Measurements from ENCODE around the gene HES4. TPM values are rescaled to one million over a fixed set of nuclear protein-coding genes. Genes with fewer than 3 reads are reported as not detected.
"Not testable (repeated sequence)": the region's sequence is repeated elsewhere in the genome, so short reads cannot be mapped to it uniquely, and the experiment has no call there.

Gene HES4
- total RNA-seq, 1 experiment from 2014 or later, result 145 TPM

DNA sequence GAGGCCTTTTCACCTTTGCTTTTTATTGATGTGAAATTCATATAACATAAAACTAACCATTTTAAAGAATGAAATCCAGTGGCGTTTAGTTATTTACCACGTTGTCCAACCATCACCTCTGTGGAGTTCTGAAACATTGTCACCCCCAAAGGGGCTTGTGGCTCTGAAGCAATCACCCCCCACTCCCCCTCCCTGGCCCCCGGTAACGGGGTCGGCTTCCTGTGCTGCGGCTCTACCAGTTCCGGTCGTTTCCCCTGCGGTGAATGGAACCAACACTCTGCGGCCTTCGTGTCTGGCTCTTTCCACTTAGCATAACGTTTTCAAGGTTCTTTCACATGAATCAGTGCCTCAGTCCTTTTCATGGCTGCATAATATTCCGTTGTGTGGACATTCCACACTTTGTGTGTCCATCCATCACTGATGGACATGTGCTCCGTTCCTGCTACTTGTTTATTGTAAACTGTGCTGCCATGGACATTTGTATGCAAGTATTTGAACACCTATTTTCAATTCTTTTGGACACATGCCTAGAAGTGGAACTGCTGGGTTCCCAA lies 11.6 kb upstream of the HES4 start:
- intact Hi-C loops (cut with micrococcal nuclease), result no loop called here
- H3K9ac ChIP-seq (ENCODE audit: low read length), result no peak overlapping the region
- no peaks in the 10 kb centered on the region for H3K36me3 ChIP-seq (ENCODE audit: control insufficient read depth in 1 of 2, insufficient read depth in 2 of 2, low read length in 2 of 2)
- no peaks in the 10 kb centered on the region for H3K9me2 ChIP-seq (ENCODE audit: insufficient read depth)
- no peaks in the 10 kb centered on the region for H3K9me3 ChIP-seq (ENCODE audit: control insufficient read depth in 1 of 2, insufficient read depth in 1 of 2, low read depth in 1 of 2, low read length in 2 of 2)
- ATAC-seq, result no peak
- H4K20me1 ChIP-seq (ENCODE audit: insufficient read depth), result no peaks in the 10 kb centered on the region
- no peak overlapping the region for H3K4me3 ChIP-seq (replicated peaks in 1 of 2; ENCODE audit: low read depth in 1 of 2, low read length in 2 of 2)
- DNase-seq (ENCODE audit: low read depth, low spot score), result no peak
- H2AFZ ChIP-seq (ENCODE audit: low read depth, low read length, poor library complexity, severe bottlenecking), result no peak overlapping the region
- ChIA-PET RAD21 (ENCODE audit: low non-redundant PET in 1 of 2, low total read pairs in 2 of 2, uncharacterized antibody in 2 of 2, unreplicated experiment in 2 of 2) (no interaction called here), POLR2A (no interaction called here), CTCF (no interaction called here)
- H3K4me2 ChIP-seq (ENCODE audit: low read length), result no peak overlapping the region
- H3K27me3 ChIP-seq (ENCODE audit: insufficient read depth, low read length), result no peaks in the 10 kb centered on the region
- no peak for TF ChIP-seq POLR2A (IDR thresholded peaks at IDR 0.05; ENCODE audit: borderline replicate concordance, extremely low read depth, insufficient read depth, insufficient read length)
- TF ChIP-seq SP1 (IDR thresholded peaks at IDR 0.05; ENCODE audit: low read depth), result no peak
- TF ChIP-seq ELF1 (IDR thresholded peaks at IDR 0.05; ENCODE audit: borderline replicate concordance, low read depth), result no peak
- no peak for TF ChIP-seq EZH2phosphoT487 (IDR thresholded peaks at IDR 0.05; ENCODE audit: borderline replicate concordance)
- TF ChIP-seq, protein P1, sequence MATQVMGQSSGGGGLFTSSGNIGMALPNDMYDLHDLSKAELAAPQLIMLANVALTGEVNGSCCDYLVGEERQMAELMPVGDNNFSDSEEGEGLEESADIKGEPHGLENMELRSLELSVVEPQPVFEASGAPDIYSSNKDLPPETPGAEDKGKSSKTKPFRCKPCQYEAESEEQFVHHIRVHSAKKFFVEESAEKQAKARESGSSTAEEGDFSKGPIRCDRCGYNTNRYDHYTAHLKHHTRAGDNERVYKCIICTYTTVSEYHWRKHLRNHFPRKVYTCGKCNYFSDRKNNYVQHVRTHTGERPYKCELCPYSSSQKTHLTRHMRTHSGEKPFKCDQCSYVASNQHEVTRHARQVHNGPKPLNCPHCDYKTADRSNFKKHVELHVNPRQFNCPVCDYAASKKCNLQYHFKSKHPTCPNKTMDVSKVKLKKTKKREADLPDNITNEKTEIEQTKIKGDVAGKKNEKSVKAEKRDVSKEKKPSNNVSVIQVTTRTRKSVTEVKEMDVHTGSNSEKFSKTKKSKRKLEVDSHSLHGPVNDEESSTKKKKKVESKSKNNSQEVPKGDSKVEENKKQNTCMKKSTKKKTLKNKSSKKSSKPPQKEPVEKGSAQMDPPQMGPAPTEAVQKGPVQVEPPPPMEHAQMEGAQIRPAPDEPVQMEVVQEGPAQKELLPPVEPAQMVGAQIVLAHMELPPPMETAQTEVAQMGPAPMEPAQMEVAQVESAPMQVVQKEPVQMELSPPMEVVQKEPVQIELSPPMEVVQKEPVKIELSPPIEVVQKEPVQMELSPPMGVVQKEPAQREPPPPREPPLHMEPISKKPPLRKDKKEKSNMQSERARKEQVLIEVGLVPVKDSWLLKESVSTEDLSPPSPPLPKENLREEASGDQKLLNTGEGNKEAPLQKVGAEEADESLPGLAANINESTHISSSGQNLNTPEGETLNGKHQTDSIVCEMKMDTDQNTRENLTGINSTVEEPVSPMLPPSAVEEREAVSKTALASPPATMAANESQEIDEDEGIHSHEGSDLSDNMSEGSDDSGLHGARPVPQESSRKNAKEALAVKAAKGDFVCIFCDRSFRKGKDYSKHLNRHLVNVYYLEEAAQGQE (IDR thresholded peaks at IDR 0.05; ENCODE audit: low read depth), result no peak
- H3K79me2 ChIP-seq (ENCODE audit: insufficient read depth, low read length), result peaks cover 8% of the 10 kb centered on the region
- peaks cover 26 to 42% of the 10 kb centered on the region in 2 experiments for H3K4me1 ChIP-seq (ENCODE audit: control insufficient read depth in 1 of 2, insufficient read depth in 2 of 2, low read length in 2 of 2)
- no TSS peak for BruUV-seq (replicated peaks)
- no peak overlapping the region for H3K27ac ChIP-seq (ENCODE audit: low read depth, low read length)

DNA sequence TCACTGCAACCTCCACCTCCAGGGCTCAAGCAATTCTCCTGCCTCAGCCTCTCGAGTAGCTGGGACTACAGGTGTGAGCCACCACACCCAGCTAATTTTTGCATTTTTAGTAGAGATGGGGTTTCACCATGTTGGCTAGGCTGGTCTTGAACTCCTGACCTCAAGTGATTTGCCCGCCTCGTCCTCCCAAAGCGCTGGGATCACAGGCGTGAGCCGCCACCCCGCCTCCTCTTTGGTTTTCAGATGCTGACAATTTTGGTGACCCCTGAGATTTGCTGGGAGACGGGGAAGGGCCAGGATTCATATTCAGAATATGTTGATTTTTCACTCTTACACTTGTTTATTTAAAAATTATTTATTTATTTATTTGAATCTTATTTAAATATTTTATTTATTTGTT lies 10.2 kb upstream of the HES4 start:
- H3K27me3 ChIP-seq (ENCODE audit: insufficient read depth, low read length); CTCF ChIA-PET; H3K79me2 ChIP-seq (ENCODE audit: insufficient read depth, low read length); BruUV-seq (replicated peaks); H3K9me2 ChIP-seq (ENCODE audit: insufficient read depth); intact Hi-C loops (cut with micrococcal nuclease); DNase-seq (ENCODE audit: low read depth, low spot score); H3K9me3 ChIP-seq (ENCODE audit: control insufficient read depth in 1 of 2, insufficient read depth in 1 of 2, low read depth in 1 of 2, low read length in 2 of 2); H3K27ac ChIP-seq (ENCODE audit: low read depth, low read length); RAD21 ChIA-PET (ENCODE audit: low non-redundant PET in 1 of 2, low total read pairs in 2 of 2, uncharacterized antibody in 2 of 2, unreplicated experiment in 2 of 2); H3K9ac ChIP-seq (ENCODE audit: low read length); ATAC-seq; POLR2A ChIA-PET; H3K4me2 ChIP-seq (ENCODE audit: low read length); H4K20me1 ChIP-seq (ENCODE audit: insufficient read depth); H3K36me3 ChIP-seq (ENCODE audit: control insufficient read depth in 1 of 2, insufficient read depth in 2 of 2, low read length in 2 of 2); H2AFZ ChIP-seq (ENCODE audit: low read depth, low read length, poor library complexity, severe bottlenecking); H3K4me3 ChIP-seq (replicated peaks in 1 of 2; ENCODE audit: low read depth in 1 of 2, low read length in 2 of 2): not testable (repeated sequence)
- H3K4me1 ChIP-seq (ENCODE audit: control insufficient read depth in 1 of 2, insufficient read depth in 2 of 2, low read length in 2 of 2), result peaks cover 34 to 48% of the 10 kb centered on the region in 2 experiments

Measured in HCT116 (cell line).